GM18858 (cell line): ENCODE results near the gene TGFB2.

Experiments used
- ATAC-seq: cut with Tn5 transposase; IDR thresholded peaks from one replicate; pipeline ENCODE4 v1.9.1; 2021; ENCODE audit not compliant: unreplicated experiment

TGFB2 gene

GRCh38 chr1:218383681-218384080 lies 38.5 kb downstream of the TGFB2 start:
- no peak for ATAC-seq

- ATAC-seq = no peak
Measured at GRCh38 chr1:218384581-218384993, 39.5 kb downstream of the TGFB2 start.

GRCh38 chr1:218388591-218388990 lies 43.5 kb downstream of the TGFB2 start:
- ATAC-seq = no peak

GRCh38 chr1:218390618-218391017 lies 45.5 kb downstream of the TGFB2 start:
- ATAC-seq = no peak

- ATAC-seq = no peak
Measured at GRCh38 chr1:218392780-218393179, 47.6 kb downstream of the TGFB2 start.

- ATAC-seq = no peak
Measured at GRCh38 chr1:218394416-218394815, 49.3 kb downstream of the TGFB2 start.

GRCh38 chr1:218394989-218395388 lies 49.9 kb downstream of the TGFB2 start:
- ATAC-seq = no peak

- ATAC-seq = no peak
Measured at GRCh38 chr1:218395916-218396315, 50.8 kb downstream of the TGFB2 start.

- ATAC-seq = no peak
Measured at GRCh38 chr1:218397752-218398339, 52.7 kb downstream of the TGFB2 start.

- ATAC-seq = no peak
Measured at GRCh38 chr1:218400624-218401023, 55.5 kb downstream of the TGFB2 start.

- no peak for ATAC-seq
Measured at GRCh38 chr1:218401441-218401997, 56.4 kb downstream of the TGFB2 start.

- ATAC-seq = no peak
Measured at GRCh38 chr1:218401998-218402785, 57.1 kb downstream of the TGFB2 start.

GRCh38 chr1:218402786-218403120 lies 57.6 kb downstream of the TGFB2 start:
- ATAC-seq = no peak

- no peak for ATAC-seq
Measured at GRCh38 chr1:218403300-218403699, 58.2 kb downstream of the TGFB2 start.

- ATAC-seq = no peak
Measured at GRCh38 chr1:218407630-218408029, 62.5 kb downstream of the TGFB2 start.

GRCh38 chr1:218408135-218408534 lies 63.0 kb downstream of the TGFB2 start:
- no peak for ATAC-seq

- no peak for ATAC-seq
Measured at GRCh38 chr1:218408942-218409341, 63.8 kb downstream of the TGFB2 start.

GRCh38 chr1:218409946-218410510 lies 64.9 kb downstream of the TGFB2 start:
- ATAC-seq = no peak

- ATAC-seq = no peak
Measured at GRCh38 chr1:218411101-218411500, 66.0 kb downstream of the TGFB2 start.

GRCh38 chr1:218412171-218412570 lies 67.0 kb downstream of the TGFB2 start:
- no peak for ATAC-seq

GRCh38 chr1:218413179-218413578 lies 68.0 kb downstream of the TGFB2 start:
- no peak for ATAC-seq

GRCh38 chr1:218414060-218414728 lies 69.1 kb downstream of the TGFB2 start:
- no peak for ATAC-seq
